GM21786 (cell line): ENCODE results near the gene CPZ.
"Not testable (repeated sequence)": the region's sequence is repeated elsewhere in the genome, so short reads cannot be mapped to it uniquely, and the experiment has no call there.

Source experiments
- ATAC-seq: cut with Tn5 transposase; IDR thresholded peaks from one replicate; pipeline ENCODE4 v1.9.1; 2021; ENCODE audit not compliant: unreplicated experiment

Gene CPZ

DNA sequence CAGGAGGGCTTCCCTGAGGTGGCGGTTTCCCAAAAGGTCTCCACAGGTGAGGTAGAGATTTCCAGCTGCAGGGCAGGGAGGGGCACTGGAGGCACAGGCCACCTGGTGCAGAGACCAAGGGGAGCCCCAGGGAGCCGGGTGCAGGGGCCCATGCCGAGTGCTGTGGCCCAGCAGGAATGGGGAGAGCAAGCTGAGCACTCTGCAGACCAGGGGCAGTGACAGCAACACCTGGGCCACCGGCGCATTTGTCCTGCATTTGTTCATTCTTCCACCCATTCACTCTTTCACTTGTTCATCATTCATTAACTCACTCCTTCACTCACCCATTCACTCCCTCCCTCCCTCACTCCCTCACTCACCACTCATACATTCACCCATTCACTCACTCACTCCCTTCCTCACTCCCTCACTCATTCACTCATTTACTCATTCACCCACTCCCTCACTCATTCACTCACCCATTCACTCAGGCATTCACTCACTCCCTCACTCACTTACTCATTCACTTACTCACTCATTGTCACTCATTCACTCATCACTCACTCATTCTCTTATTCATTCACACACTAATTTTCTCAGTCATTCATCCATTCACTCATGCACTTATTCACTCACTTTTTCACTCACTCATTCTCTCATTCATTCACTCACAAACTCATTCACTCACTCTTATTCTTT, 16.3 kb downstream of the CPZ start:
- no peak for ATAC-seq

- ATAC-seq: no peak
These were observed 16.8 kb downstream of the CPZ start for GRCh38 chr4:8609406-8609805.

- ATAC-seq: no peak
These were observed 17.3 kb downstream of the CPZ start for GRCh38 chr4:8609824-8610350.

GRCh38 chr4:8610858-8611616, 18.5 kb downstream of the CPZ start:
- no peak for ATAC-seq

DNA sequence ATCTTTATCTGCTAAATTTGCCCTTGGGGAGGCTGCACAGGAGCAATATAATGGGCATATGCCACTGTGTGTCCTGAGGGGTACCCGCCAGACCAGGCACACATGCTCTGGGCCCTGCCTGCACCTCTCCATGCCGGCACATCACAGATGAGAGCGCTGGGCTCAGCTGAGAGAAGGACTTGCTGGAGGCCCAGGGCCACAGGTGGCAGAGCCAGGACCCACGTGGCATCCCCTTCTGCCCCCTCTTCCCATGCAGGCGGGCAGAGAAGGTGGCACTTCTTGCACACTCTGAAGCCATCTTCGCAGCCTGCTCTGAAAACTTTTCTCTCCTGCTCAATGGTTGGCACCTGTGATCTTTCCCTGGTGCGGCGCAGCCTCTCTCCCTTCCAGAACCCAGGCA, 20.1 kb downstream of the CPZ start:
- no peak for ATAC-seq

DNA sequence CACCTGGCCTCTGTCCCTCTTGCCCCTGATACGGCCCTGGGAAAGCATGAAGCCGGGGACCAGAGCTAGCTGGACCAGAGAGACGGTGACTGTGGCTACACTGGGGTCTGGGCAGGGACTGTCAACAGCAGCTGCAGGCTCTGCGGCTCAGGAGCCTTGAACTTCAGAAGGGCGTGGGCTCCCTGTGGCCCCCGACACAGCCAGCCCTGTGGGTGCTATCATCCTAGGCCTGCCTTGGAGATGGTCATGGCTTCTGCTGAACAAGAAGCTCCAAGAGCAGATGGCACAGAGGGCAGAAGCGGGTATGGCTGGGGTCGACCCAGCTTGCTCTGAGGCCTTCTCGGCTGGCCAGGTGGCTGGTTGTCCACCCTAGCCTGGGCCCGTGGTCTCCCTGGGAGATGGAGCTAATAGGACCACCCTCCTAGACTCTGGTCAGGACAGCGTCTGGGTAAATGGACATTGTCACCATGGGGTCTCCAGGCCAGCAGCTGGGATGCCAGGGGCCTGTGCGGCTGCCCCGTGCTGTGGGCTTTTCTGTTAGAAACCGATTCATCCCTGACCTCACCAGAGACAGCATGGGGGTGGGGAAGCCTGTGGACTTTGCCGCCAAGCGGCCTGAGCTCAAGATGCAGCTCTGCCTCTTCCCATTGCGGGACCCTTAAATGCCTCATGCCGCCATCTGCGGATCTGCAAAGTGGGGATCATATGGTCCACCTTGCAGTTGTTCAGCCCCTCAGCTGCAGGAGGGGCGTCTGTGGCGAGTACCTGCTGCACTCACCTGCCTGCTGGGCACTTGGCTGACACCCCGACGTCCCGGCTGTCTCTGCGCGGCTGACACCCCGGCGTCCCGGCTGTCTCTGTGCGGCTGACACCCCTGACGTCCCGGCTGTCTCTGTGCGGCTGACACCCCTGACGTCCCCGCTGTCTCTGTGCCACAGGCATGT, 21.1 kb downstream of the CPZ start:
- no peak for ATAC-seq

GRCh38 chr4:8614365-8615193, 22.0 kb downstream of the CPZ start:
- ATAC-seq: no peak

DNA sequence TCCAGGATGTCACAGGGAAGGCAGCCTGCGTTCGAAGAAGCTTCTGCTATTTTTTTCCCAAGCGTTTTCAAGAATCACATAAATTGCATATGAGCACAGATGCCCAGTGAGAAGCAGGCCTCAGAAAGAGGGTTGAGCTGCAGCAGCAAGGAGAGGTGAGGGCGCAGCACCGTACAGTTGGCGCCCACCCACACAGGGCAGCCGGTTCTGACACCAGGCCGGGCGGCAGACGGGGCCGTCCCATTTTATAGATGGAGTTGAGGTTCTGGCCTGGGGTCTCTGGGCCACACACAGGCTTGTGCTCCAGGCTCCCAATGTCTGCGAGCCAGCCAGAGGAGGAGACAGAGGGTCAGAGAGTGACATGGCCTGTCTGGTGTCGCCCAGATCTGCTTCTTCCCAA, 22.8 kb downstream of the CPZ start:
- no peak for ATAC-seq

DNA sequence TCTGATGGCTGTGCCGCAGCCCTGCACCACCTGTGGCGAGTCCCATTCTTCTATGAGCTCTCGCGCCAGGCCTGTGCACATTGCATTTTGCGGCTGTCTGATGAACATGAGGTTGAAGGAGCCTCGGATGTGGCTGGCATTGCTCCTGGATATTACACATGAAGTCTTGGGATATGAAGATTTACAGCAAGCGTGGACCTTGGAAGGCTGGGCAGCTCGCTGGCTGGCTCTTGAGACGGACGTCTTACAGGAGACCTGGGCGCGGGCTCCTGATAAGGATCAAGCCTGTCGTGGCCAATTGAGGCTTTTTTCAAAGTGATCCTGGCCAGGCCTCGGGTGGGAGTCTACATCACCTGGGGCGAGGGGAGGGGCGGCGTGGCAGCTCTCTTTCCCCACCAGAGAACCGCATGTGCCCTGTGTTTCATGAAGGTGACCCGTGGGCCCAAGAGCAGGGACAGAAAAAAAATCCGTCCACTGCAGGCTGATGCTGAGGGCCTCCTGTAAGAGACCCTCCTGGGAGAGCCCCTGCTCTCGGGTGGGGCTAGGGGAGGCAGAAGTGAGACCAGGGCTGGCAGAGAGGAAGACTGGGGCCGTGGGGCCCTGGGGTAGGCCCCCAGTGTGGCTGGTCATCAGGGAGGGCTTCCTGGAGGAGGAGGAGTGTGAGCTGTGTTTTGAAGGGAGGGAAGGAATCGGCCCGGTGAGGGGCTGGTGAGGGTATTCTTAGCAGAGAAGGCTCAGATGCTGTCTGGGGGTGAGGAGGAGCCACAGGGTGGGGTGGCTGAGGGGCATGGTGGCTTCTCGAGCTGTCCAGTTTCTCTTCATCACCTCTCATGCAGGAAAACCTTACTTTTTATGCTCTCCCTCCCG, 23.6 kb downstream of the CPZ start:
- no peak for ATAC-seq

DNA sequence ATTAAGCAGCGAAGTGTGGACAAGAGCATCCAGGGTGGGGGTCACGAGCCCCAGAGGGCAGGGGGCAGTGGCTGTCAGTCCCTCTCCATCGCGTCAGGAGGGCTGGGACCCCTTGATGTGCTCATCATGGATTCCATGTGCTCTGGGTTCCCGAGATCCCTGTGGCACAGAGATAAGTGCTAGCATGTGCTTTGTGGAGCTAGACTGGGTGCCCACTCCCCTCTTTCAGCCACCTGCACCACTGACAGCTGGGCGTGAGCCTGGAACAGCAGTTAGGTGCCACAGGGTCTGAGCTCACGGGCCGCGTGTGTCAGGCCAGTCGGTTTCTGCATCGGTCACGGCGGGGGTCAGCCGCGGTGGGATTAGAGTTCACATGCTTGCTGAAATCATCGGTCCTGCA, 24.3 kb downstream of the CPZ start:
- no peak for ATAC-seq

- ATAC-seq: no peak
These were observed 25.0 kb downstream of the CPZ start for GRCh38 chr4:8617486-8618040.

GRCh38 chr4:8618421-8618820, 25.9 kb downstream of the CPZ start:
- ATAC-seq: no peak

- ATAC-seq: no peak
These were observed 26.6 kb downstream of the CPZ start for GRCh38 chr4:8618961-8619720.

DNA sequence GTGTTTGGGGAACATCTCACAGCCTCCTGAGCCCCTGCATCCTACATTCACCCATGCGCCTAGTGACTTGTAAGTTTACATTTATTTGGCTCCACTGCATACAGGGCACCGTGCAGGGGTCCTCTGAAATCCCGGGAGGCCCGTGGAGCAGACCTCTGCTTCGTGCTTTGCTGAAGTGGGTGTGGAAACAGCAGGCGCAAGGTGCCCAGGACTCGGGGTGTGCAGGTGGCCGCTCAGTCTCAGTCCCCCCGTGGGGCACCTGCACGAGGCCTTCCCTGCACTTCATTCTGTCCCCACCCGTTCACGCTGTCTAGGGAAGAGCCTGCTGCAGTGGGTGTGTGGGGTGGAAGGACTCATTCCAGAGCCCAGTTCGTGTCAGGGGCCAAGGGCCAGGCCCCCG, 28.6 kb downstream of the CPZ start:
- not testable (repeated sequence) for ATAC-seq

DNA sequence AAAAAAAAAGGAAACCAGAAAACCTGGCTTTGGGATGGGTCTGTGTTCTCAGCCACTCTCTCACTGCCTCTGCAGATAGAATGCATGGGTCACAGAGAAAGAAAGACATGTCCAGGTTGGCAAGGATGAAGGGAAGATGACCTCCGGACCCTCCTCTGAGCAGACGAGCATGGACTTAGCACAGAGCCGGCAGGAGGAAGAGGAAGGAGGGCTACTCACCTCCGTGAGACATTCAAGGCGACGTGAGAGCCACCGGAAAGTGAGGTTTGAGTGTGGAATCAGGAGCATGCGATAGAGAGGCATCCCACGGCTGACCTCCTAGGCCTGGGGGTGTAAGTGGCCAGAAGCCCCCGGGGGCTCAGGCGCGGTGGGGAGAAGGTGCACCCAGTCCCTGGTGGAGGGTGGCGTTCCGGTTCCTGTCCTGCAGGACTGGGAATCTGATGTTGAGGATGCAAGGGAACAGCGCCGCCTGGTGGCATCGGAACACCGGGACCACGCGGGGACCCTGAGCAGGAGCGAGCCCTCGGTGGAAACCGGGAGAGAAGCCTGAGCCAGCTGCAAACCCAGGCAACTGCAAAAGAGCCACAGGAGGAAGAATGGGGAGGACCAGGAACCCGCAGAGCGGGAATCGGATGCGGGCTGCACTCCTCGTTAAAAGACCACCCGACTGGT, 32.2 kb downstream of the CPZ start:
- ATAC-seq: not testable (repeated sequence)

GRCh38 chr4:8630240-8630905, 37.8 kb downstream of the CPZ start:
- not testable (repeated sequence) for ATAC-seq

GRCh38 chr4:8631896-8632295, 39.3 kb downstream of the CPZ start:
- not testable (repeated sequence) for ATAC-seq
